ENCODE data around the gene FBH1.
"Not testable (repeated sequence)": the region's sequence is repeated elsewhere in the genome, so short reads cannot be mapped to it uniquely, and the experiment has no call there.

FBH1 gene

GRCh38 chr10:5959581-5960069 lies 69.6 kb downstream of the FBH1 start:
- no peak for DNase-seq (ENCODE audit: low read depth in 2 of 2)

- no peak for DNase-seq (ENCODE audit: low read depth in 2 of 2)
These were observed 70.3 kb downstream of the FBH1 start for GRCh38 chr10:5960070-5960972.

GRCh38 chr10:5960973-5961275 lies 70.9 kb downstream of the FBH1 start:
- DNase-seq (ENCODE audit: low read depth in 2 of 2), result not testable (repeated sequence)

- no peak for DNase-seq (ENCODE audit: low read depth in 2 of 2)
These were observed 71.5 kb downstream of the FBH1 start for GRCh38 chr10:5961405-5962100.

GRCh38 chr10:5962358-5962940 lies 72.4 kb downstream of the FBH1 start:
- not testable (repeated sequence) for DNase-seq (ENCODE audit: low read depth in 2 of 2)

- DNase-seq (ENCODE audit: low read depth in 2 of 2), result no peak
These were observed 73.0 kb downstream of the FBH1 start for GRCh38 chr10:5963071-5963470.

- no peak for DNase-seq (ENCODE audit: low read depth in 2 of 2)
These were observed 73.5 kb downstream of the FBH1 start for GRCh38 chr10:5963591-5963990.

- DNase-seq (ENCODE audit: low read depth in 2 of 2), result no peak
These were observed 74.7 kb downstream of the FBH1 start for GRCh38 chr10:5964736-5965135.

GRCh38 chr10:5965266-5965665 lies 75.2 kb downstream of the FBH1 start:
- DNase-seq (ENCODE audit: low read depth in 2 of 2), result no peak

- DNase-seq (ENCODE audit: low read depth in 2 of 2), result no peak
These were observed 78.1 kb downstream of the FBH1 start for GRCh38 chr10:5968037-5968680.

GRCh38 chr10:5968681-5969453 lies 78.8 kb downstream of the FBH1 start:
- DNase-seq (ENCODE audit: low read depth in 2 of 2), result no peak

- no peak for DNase-seq (ENCODE audit: low read depth in 2 of 2)
These were observed 80.0 kb downstream of the FBH1 start for GRCh38 chr10:5970066-5970465.

GRCh38 chr10:5970527-5970926 lies 80.5 kb downstream of the FBH1 start:
- DNase-seq (ENCODE audit: low read depth in 2 of 2), result no peak

GRCh38 chr10:5971315-5971832 lies 81.3 kb downstream of the FBH1 start:
- no peak for DNase-seq (ENCODE audit: low read depth in 2 of 2)

- DNase-seq (ENCODE audit: low read depth in 2 of 2), result no peak
These were observed 81.8 kb downstream of the FBH1 start for GRCh38 chr10:5971886-5972285.

GRCh38 chr10:5973069-5973468 lies 83.0 kb downstream of the FBH1 start:
- no peak for DNase-seq (ENCODE audit: low read depth in 2 of 2)

- DNase-seq (ENCODE audit: low read depth in 2 of 2), result peak; percentile 20 to 49
These were observed 85.8 kb downstream of the FBH1 start for GRCh38 chr10:5975641-5976473.

GRCh38 chr10:5976512-5977470 lies 86.7 kb downstream of the FBH1 start:
- peak; percentile 10 to 14 for DNase-seq (ENCODE audit: low read depth in 2 of 2)
